GM19438 (cell line): Measurements from ENCODE around the gene GRIN2D.
"Not testable (repeated sequence)": the region's sequence is repeated elsewhere in the genome, so short reads cannot be mapped to it uniquely, and the experiment has no call there.

Experiments
- ATAC-seq: cut with Tn5 transposase; IDR thresholded peaks from one replicate; pipeline ENCODE4 v1.9.1; 2021; ENCODE audit warnings: low read depth; ENCODE audit not compliant: unreplicated experiment

GRIN2D gene

GRCh38 chr19:48370955-48371354, 22.5 kb upstream of the GRIN2D start:
- no peak for ATAC-seq

DNA sequence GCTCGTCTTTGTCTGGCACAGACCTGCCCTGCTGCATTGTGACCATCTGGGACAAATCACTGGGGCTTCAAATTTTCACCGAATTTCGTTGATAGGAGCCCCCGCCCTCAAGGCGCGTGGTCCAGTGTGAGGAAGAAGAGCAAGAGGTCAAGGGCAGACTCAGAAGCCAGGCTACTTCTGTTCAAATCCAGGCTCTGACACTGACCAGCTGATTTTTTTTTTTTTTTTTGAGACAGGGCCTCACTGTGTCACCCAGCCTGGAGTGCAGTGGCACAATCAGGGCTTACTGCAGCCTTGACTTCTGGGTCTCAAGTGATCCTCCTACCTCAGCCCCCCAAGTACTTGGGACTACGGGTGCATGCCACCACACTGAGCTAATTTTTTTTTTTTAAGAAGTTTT, 22.1 kb upstream of the GRIN2D start:
- ATAC-seq: no peak

DNA sequence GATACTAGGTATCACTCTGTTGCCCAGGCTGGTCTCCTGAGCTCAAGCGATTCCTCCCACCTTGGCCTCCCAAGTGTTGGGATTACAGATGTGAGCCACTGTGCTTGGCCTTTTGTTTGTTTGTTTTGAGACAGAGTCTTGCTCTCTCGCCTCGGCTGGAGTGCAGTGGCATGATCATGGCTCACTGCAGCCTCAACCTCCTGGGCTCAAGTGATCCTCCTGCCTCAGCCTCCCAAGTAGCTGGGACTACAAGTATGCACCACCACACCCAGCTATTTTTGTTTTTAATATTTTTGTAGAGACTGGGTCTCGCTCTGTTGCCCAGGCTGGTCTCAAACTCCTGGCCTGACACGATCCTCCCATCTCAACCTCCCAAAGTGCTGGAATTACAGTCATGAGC, 21.7 kb upstream of the GRIN2D start:
- ATAC-seq: not testable (repeated sequence)

GRCh38 chr19:48372904-48373303, 20.6 kb upstream of the GRIN2D start:
- ATAC-seq: no peak

- ATAC-seq: no peak
These were observed 19.9 kb upstream of the GRIN2D start for GRCh38 chr19:48373567-48373966.

GRCh38 chr19:48378194-48378570, 15.3 kb upstream of the GRIN2D start:
- ATAC-seq: no peak

DNA sequence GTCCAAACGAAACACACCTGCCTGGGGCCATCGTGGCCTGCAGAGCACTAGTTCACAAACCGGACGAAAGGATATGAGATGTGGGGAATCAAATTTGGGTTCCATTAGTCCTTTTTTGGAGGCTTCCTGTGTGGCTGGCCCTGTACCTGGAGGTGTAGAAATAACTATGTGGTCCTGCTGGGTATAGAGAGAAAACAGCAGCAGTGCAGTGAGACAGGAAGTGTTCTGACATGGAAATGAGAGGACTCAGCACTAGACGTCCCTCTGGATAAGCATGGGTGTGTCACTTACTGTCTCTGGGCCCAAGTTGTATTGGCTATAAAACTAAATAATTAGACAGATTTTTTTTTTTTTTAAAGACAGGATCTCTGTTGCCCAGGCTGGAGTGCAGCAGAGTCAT, 14.4 kb upstream of the GRIN2D start:
- no peak for ATAC-seq

- no peak for ATAC-seq
These were observed 12.1 kb upstream of the GRIN2D start for GRCh38 chr19:48381178-48381950.

GRCh38 chr19:48382286-48382685, 11.2 kb upstream of the GRIN2D start:
- no peak for ATAC-seq

- ATAC-seq: no peak
These were observed 7.9 kb upstream of the GRIN2D start for GRCh38 chr19:48385461-48386087.

DNA sequence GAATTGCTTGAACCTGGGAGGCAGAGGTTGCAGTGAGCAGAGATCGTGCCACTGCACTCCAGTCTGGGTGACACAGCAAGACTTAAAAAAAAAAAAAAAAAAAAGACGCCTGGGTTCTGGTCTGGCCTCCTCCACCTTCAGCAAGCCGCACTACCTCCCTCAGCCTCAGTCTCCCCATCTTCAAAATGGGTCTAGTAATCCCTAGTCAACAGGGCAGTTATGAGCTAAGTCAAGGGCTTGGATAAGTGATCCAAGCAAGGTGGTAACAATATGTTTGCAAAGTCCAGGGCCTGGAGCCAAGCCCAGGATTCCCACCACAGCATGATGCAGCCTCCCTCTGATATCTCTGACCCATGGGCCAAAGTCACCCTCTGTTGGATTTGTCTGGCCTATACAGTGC, 6.5 kb upstream of the GRIN2D start:
- ATAC-seq: no peak

- ATAC-seq: peak; percentile 43
These were observed 3.0 kb upstream of the GRIN2D start for GRCh38 chr19:48390188-48391099.

GRCh38 chr19:48391100-48392005, 2.1 kb upstream of the GRIN2D start, which contains the start of gene KDELR1:
Gene KDELR1 (minus strand): TSS chr19:48391551. CDS start chr19:48391358, 193 bp downstream.
- ATAC-seq: peak; percentile 70

DNA sequence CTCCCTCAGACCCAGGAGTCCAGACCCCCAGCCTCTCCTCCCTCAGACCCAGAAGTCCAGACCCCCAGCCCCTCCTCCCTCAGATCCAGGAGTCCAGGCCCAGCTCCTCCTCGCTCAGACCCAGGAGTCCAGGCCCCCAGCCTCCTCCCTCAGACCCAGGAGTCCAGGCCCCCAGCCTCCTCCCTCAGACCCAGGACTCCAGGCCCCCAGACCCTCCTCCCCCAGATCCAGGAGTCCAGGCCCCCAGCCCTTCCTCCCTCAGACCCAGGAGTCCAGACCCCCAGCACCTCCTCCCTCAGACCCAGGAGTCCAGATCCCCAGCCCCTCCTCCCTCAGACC, 1.5 kb upstream of the GRIN2D start:
- ATAC-seq: not testable (repeated sequence)

DNA sequence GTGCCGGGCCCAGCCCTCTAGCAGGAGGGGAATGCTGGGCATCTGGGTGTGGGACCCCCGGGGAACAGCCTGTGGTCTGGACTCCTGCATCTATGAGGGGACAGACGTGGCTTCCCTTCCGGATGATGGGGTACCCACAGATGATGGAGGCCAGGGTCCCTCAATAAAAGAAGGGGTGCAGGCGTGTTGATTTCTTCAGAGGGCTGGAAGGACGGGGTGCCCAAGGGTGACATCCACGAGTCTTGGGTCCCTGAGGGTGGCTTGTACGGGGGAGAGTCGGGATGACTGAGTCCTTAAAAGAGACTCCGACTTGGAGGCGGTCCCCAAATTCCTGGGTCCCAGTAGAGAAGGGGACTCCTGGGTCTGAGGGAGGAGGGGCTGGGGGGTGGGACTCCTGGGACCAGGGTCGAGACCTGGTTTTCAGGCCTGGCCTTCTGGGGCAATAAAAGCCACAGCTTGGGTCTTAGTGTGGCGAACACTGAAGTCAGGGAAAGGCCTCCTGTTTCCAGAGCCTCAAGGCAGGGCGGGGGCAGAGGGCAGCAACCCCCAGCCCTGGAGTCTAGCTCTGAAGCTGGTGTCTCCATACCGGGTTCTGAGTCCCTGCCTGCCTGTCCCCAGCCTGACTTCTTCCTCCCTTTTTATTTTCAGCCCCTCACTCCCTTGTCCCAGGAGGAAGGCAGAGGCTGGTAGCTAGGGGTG, 459 bp upstream of the GRIN2D start:
- ATAC-seq: no peak

GRCh38 chr19:48394331-48395169, 1.1 kb downstream of the GRIN2D start:
- no peak for ATAC-seq

GRCh38 chr19:48395170-48395455, 1.6 kb downstream of the GRIN2D start:
- ATAC-seq: no peak

- ATAC-seq: no peak
These were observed 2.0 kb downstream of the GRIN2D start for GRCh38 chr19:48395499-48395898.
